HG03521 (cell line): ENCODE data around the gene MCM10.
"Not testable (repeated sequence)": the region's sequence is repeated elsewhere in the genome, so short reads cannot be mapped to it uniquely, and the experiment has no call there.

Experiments used
- ATAC-seq: cut with Tn5 transposase; IDR thresholded peaks from one replicate; pipeline ENCODE4 v1.9.1; 2021; ENCODE audit warnings: mild to moderate bottlenecking, moderate library complexity; ENCODE audit not compliant: unreplicated experiment

Gene MCM10

DNA sequence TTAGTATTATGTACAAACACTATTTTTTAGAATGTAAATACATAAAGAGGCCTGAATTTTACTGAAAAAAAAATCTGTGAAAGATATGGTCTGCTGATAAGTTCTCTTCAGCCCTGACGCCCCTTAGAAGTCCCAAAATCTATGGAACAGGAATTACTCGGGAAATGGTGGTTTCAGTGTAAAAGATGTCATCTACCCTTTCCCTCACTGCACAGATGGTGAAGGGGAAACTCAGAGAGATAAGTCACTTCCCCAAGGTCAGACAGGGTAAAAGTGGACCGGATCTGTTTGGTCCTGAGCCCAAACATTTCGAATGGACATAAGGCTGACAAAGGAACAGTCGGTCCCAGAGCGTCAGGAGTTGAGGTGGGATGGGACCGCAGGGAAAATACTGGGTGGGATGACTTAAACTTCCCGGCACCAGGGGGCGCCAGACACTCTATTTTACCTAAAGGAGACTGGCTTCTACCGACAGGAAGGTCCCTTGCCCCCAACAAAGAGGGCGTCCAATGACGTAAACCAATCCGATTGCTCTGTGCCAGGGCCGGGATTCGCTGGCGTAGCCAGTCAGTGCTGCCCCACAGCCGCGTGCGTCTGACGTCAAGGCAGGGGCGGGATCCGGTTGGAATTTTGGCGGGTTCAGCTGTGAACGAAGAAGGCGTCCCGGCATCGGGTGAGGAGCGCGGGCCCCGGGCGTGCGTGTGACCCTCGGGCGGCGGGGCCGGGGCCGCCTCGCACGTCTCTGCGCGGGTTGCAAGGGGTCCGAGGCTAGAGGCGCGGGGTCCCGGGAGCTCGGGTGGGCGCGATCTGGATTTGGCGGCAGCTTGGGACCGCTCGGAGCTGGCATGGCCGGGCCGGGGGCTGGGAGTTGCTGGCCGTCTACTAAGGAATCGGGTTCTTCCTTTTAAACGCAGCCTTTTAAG lies at the start of gene MCM10:
Gene MCM10 (plus strand): TSS at position 625 of the 923 bp plus-strand sequence. CDS start 2,645 bp downstream, outside the sequence.
- ATAC-seq = peak; percentile 100

DNA sequence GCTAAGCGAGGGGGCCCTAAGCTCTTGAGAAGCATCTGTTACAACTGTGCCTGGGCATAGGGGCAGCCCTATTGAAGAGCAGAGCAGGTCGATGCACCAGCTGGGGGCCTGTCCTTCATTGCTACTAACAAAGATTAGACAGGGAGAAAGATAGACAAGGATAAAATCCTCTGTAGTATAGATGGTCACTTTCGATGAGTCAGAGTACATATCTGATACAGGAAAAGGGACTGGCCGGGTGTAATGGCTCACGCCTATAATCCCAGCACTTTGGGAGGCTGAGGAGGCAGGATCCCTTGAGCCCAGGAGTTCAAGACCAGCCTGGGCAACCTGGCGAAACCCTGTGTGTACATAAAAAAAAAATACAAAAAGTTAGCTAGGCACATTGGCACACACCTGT lies 47.8 kb upstream of the MCM10 start:
- ATAC-seq = no peak

- ATAC-seq = no peak
These were observed 45.2 kb upstream of the MCM10 start for GRCh38 chr10:13115832-13116803.

- ATAC-seq = no peak
These were observed 43.2 kb upstream of the MCM10 start for GRCh38 chr10:13117841-13118783.

- no peak for ATAC-seq
These were observed 42.5 kb upstream of the MCM10 start for GRCh38 chr10:13118784-13119410.

DNA sequence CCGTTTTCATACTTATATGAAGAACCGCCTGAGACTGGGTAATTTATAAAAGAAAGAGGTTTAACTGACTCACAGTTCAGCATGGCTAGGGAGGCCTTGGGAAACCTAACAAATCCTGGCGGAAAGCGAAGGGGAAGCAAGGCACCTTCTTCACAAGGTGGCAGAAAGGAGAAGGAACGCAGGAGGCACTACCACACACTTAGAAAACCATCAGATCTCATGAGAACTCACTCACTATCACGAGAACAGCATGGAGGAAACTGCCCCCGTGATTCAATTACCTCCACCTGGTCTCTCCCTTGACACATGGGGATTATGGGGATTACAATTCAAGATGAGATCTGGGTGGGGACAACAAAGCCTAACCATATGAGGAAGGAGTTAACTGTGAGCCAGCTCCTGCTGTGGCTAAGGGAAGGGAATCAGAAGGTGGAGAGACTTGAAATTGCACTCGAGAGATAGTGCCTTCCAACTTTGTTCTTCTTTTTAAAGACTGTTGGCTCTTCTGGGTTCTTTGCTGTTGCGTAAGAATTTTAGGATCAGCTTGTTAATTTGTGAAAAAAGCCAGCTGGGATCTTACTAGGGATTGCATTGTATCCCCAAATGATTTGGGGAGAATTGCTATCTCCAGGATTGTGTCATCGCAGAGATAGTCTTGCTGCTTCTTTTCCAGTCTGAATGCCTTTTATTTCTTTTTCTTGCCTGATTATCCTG lies 40.4 kb upstream of the MCM10 start:
- ATAC-seq = no peak

DNA sequence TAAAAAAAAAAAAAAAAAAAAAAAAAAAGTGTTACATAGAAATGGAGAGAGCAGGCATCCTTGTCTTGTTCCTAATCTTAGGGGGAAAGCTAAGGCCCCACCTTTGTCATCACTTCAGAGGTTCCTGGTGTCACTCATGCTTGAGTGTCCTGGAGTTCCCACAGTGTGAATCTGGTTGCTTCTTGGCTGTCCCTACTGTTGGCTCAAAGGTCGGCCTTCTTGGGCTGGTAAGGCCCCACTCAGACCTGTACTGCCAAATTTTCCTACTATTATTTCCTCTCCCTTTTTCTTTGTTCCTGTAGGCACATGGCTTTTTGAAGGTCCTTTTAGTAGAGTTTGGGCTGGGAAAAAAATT lies 39.9 kb upstream of the MCM10 start:
- no peak for ATAC-seq

DNA sequence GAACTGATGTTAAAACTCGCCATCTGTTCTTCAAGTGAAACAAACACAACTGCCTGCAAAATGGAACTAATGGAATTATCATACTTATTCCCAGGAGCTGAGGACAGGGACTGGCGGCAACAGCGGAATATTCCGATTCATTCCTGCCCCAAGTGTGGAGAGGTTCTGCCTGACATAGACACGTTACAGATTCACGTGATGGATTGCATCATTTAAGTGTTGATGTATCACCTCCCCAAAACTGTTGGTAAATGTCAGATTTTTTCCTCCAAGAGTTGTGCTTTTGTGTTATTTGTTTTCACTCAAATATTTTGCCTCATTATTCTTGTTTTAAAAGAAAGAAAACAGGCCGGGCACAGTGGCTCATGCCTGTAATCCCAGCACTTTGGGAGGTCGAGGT lies 24.7 kb upstream of the MCM10 start:
- no peak for ATAC-seq

DNA sequence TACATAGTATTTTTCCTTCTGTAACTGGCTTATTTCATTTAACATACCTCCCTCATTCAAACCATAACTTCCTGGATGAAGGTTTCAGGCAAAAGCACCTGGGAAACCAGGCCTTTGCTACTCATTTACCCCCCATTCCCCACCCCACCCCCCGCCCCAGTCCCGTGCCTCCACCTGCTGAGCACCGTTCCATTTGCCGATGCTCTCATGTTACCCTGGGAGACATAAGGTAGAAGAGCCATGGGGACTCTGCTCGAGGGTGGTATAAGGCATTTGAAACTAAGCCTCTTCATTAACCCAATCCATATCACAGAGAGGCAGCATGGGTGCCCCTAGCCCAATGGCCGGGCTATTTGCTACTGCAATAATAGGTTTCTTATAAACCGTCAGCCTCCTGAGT lies 22.2 kb upstream of the MCM10 start:
- ATAC-seq = no peak

DNA sequence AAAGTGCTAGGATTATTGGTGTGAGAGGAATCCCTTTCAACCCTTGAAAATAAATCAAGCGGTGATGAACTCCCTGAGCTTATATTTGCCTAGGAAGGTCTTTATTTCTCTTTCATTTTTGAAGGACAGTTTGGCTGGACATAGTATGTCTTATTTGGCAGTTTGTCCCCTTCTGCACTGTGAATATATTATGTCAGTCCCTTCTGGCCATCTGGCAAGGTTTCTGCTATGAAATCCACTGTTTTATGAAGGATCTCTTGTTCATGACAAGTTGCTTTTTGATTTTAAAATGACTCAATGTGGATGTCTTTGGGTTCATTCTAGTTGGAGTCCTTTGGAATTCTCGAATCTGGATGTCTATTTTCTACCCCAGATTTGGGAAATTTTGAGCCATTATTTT lies 21.7 kb upstream of the MCM10 start:
- ATAC-seq = no peak

DNA sequence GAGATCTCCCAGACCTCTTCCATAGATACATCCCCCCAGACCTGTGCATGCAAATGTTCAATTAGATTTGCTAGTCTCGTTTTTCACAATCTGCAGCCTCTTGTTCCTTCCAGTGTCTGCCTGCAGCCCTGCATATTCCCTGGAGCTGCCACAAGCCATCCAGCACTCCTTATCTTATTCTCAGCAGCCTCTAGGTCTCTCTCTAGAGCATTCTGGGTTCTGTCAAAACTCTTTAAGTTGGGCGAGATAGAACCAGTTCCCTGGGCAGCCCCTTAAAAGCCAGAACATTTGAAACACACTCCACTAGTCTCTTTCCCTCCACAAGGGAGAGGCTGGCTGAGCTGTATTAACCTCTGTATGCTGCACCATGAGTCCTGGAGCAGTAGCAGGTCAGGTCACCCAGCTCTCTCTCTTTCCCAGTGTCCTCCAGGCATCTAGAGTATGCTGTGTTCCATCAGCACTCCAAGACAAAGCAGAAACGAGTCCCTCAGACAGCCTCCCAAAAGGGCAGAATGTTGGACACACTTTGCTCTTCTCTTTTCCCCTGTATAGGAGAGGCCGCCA lies 20.6 kb upstream of the MCM10 start:
- ATAC-seq = no peak

DNA sequence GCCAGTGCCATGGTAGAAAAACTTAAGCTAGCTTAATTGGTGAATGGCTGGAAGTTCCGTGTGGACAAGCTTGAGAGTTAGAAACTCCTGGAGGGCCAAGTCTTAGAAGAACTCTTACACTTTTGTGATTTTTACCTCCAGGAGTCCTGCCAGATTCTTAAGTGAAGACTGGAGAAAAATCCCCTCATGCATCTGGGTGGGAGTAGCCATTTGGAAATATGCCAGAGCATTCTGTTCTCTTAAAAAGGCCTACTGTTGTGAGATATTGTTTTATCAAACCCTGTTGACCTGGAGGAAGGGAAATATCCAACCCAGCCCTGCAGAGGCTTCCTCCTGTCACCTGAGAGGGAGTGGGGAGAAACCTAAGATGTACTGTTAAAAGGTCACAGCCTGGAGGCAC lies 17.6 kb upstream of the MCM10 start:
- no peak for ATAC-seq

DNA sequence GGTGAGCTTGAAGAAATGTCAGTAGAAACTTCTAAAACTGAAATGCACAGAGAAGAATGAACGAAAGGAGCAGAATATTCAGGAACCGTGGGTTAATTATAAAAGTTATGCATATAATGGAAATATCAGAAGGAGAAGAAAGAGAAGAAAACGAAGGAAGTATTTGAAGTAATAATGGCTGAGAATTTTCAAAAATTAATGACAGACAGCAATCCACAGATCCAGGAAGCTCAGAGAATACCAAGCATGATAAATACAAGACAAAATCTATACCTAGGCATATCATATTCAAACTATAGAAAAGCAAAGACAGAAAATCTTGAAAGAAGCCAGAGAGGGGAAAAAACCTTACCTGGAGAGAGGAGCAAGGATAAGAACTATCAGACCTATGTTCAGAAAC lies 16.5 kb upstream of the MCM10 start:
- no peak for ATAC-seq

GRCh38 chr10:13146379-13146778 lies 15.0 kb upstream of the MCM10 start:
- no peak for ATAC-seq

- ATAC-seq = no peak
These were observed 14.2 kb upstream of the MCM10 start for GRCh38 chr10:13147161-13147560.

- ATAC-seq = no peak
These were observed 9.1 kb upstream of the MCM10 start for GRCh38 chr10:13152296-13152695.

GRCh38 chr10:13155860-13156259 lies 5.5 kb upstream of the MCM10 start:
- not testable (repeated sequence) for ATAC-seq

- ATAC-seq = no peak
These were observed 3.0 kb upstream of the MCM10 start for GRCh38 chr10:13158401-13158800.

DNA sequence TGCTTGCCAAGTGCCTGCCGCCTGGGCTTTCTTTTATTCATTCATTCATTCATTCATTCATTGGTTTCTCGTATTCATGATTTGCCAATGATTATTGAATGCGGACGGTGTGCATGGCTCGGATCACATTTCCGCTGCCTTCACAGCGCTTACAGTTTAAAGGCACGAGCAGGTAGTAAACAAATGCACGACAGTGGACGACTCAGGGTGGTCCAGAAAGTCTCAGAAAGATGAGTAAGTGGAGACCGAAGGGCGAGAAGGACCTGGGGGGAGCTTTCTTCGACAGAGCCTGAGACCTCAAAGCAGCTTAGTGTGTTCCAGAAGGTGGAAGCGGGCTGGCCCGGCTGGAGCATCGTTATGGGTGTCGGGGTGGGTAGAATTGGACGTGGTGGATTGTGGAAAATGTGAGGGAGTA lies 506 bp downstream of the MCM10 start:
- ATAC-seq = no peak
